H9 (cell line): ENCODE data around the gene IQSEC2. TPM values are rescaled to one million over a fixed set of nuclear protein-coding genes. Genes with fewer than 3 reads are reported as not detected.
A peak's percentile ranks its signal among the peaks of the same experiment; 100 is the strongest.

ENCODE experiments used
- DNase-seq: peaks from one replicate; pipeline ENCODE4 v3.0.0-alpha.2; 2017
- H2AFZ ChIP-seq: one replicate; pipeline ENCODE4 v1.6.1; 2013; ENCODE audit warnings: mild to moderate bottlenecking, low read length, control low read depth, moderate library complexity
- H2AK5ac ChIP-seq: 2 replicates; pipeline ENCODE4 v1.6.1; 2013; ENCODE audit warnings: low read length, control low read depth, mixed read lengths; ENCODE audit not compliant: insufficient read length
- H2BK120ac ChIP-seq: one replicate; pipeline ENCODE4 v1.6.1; 2013; ENCODE audit warnings: low read depth, mild to moderate bottlenecking, low read length, control low read depth, inconsistent platforms; ENCODE audit not compliant: poor library complexity, severe bottlenecking
- H2BK12ac ChIP-seq: 2 replicates; pipeline ENCODE4 v1.6.1; 2013; ENCODE audit warnings: low read length, control low read depth, mixed read lengths, low read depth; ENCODE audit not compliant: insufficient read length
- H2BK15ac ChIP-seq: 2 replicates; pipeline ENCODE4 v1.6.1; 2013; ENCODE audit warnings: low read depth, low read length, control low read depth
- H2BK20ac ChIP-seq: one replicate; pipeline ENCODE4 v1.6.1; 2013; ENCODE audit warnings: low read depth, mild to moderate bottlenecking, low read length, control low read depth, inconsistent platforms; ENCODE audit not compliant: poor library complexity, severe bottlenecking
- H2BK5ac ChIP-seq: 2 replicates; pipeline ENCODE4 v1.6.1; 2013; ENCODE audit warnings: low read length, control low read depth, mixed read lengths; ENCODE audit not compliant: insufficient read length
- H3K14ac ChIP-seq: 2 replicates; pipeline ENCODE4 v1.6.1; 2013; ENCODE audit warnings: low read length, control low read depth; ENCODE audit not compliant: insufficient read depth
- H3K18ac ChIP-seq: 2 replicates; pipeline ENCODE4 v1.6.1; 2013; ENCODE audit warnings: low read depth, mild to moderate bottlenecking, mixed read lengths, low read length, control low read depth; ENCODE audit not compliant: insufficient read length
- H3K23ac ChIP-seq: 2 replicates; pipeline ENCODE4 v1.6.1; 2013; ENCODE audit warnings: low read length, control low read depth, mixed read lengths, low read depth; ENCODE audit not compliant: insufficient read length
- H3K23me2 ChIP-seq: 2 replicates; pipeline ENCODE4 v1.6.1; 2013; ENCODE audit warnings: low read depth, mild to moderate bottlenecking, mixed read lengths, low read length, control low read depth; ENCODE audit not compliant: insufficient read length, poor library complexity, severe bottlenecking
- H3K27ac ChIP-seq: 2 replicates; pipeline ENCODE4 v1.5.1; 2013; ENCODE audit warnings: low read length, control low read depth, mixed read lengths, low read depth; ENCODE audit not compliant: insufficient read length
- H3K27me3 ChIP-seq: 2 replicates; pipeline ENCODE4 v1.6.1; 2013; ENCODE audit warnings: low read length, control low read depth, inconsistent platforms; ENCODE audit not compliant: insufficient read depth
- H3K4ac ChIP-seq: 2 replicates; pipeline ENCODE4 v1.6.1; 2013; ENCODE audit warnings: low read depth, mild to moderate bottlenecking, control low read depth, inconsistent platforms, low read length, moderate library complexity
- H3K4me1 ChIP-seq: 2 replicates; pipeline ENCODE4 v1.6.1; 2013; ENCODE audit warnings: low read length, control low read depth, inconsistent platforms; ENCODE audit not compliant: insufficient read depth
- H3K4me2 ChIP-seq: 2 replicates; pipeline ENCODE4 v1.6.1; 2013; ENCODE audit warnings: low read length, control low read depth, mixed read lengths; ENCODE audit not compliant: insufficient read length, insufficient read depth
- H3K56ac ChIP-seq: 2 replicates; pipeline ENCODE4 v1.6.1; 2013; ENCODE audit warnings: low read depth, mild to moderate bottlenecking, mixed read lengths, low read length, control low read depth; ENCODE audit not compliant: insufficient read length
- H3K79me1 ChIP-seq: 2 replicates; pipeline ENCODE4 v1.6.1; 2013; ENCODE audit warnings: low read depth, mild to moderate bottlenecking, moderate library complexity, low read length, control low read depth, inconsistent platforms; ENCODE audit not compliant: insufficient read depth, poor library complexity, severe bottlenecking
- H3K79me2 ChIP-seq: 2 replicates; pipeline ENCODE4 v1.6.1; 2013; ENCODE audit warnings: low read length, control low read depth, inconsistent platforms; ENCODE audit not compliant: insufficient read depth
- H3K9ac ChIP-seq: 2 replicates; pipeline ENCODE4 v1.6.1; 2013; ENCODE audit warnings: low read length, control low read depth, mixed read lengths; ENCODE audit not compliant: insufficient read length; ENCODE audit errors: extremely low read depth
- H3K9me3 ChIP-seq: one replicate; pipeline ENCODE4 v1.6.1; 2013; ENCODE audit warnings: low read depth, low read length, inconsistent platforms; ENCODE audit not compliant: control insufficient read depth
- H3T11ph ChIP-seq: one replicate; pipeline ENCODE4 v1.6.1; 2013; ENCODE audit warnings: mild to moderate bottlenecking, low read length, control low read depth, inconsistent platforms
- H4K20me1 ChIP-seq: one replicate; pipeline ENCODE4 v1.6.1; 2013; ENCODE audit not compliant: control insufficient read depth, insufficient read length, insufficient read depth
- H4K5ac ChIP-seq: 2 replicates; pipeline ENCODE4 v1.6.1; 2013; ENCODE audit warnings: low read depth, mild to moderate bottlenecking, mixed read lengths, low read length, control low read depth; ENCODE audit not compliant: insufficient read length
- H4K8ac ChIP-seq: replicated peaks from 2 replicates; pipeline ENCODE4 v1.6.1; 2013; ENCODE audit warnings: low read length, control low read depth, mixed read lengths, low read depth; ENCODE audit not compliant: insufficient read length
- H4K91ac ChIP-seq: 2 replicates; pipeline ENCODE4 v1.6.1; 2013; ENCODE audit warnings: low read depth, mild to moderate bottlenecking, moderate library complexity, mixed read lengths, low read length, control low read depth; ENCODE audit not compliant: insufficient read length
- H3K27ac Mint-ChIP-seq, 3 experiments: 2 replicates in 2 of 3; 3 replicates in 1 of 3; pipeline ENCODE4 v1.8.0; 2020 to 2021; ENCODE audit warnings: mixed read lengths in 3 of 3, mild to moderate bottlenecking in 1 of 3, moderate library complexity in 1 of 3
- H3K27me3 Mint-ChIP-seq: 2 replicates; pipeline ENCODE4 v1.8.0; 2021; ENCODE audit warnings: low read depth, mild to moderate bottlenecking, moderate library complexity, mixed read lengths
- H3K36me3 Mint-ChIP-seq, 3 experiments: 2 replicates in 2 of 3; 3 replicates in 1 of 3; pipeline ENCODE4 v1.8.0; 2020 to 2021; ENCODE audit warnings: low read depth in 3 of 3, mixed read lengths in 3 of 3; ENCODE audit not compliant: insufficient read depth in 1 of 3
- H3K4me1 Mint-ChIP-seq, 2 experiments: 2 replicates each; pipeline ENCODE4 v1.8.0; 2020; ENCODE audit warnings: mixed read lengths in 2 of 2
- H3K4me3 Mint-ChIP-seq, 2 experiments: 2 replicates in 1 of 2; 3 replicates in 1 of 2; pipeline ENCODE4 v1.8.0; 2020 to 2021; ENCODE audit warnings: mild to moderate bottlenecking in 2 of 2, mixed read lengths in 2 of 2, moderate library complexity in 1 of 2
- H3K9me3 Mint-ChIP-seq, 2 experiments: 2 replicates in 1 of 2; 3 replicates in 1 of 2; pipeline ENCODE4 v1.8.0; 2020; ENCODE audit warnings: mild to moderate bottlenecking in 2 of 2, mixed read lengths in 2 of 2, moderate library complexity in 1 of 2
- CTCF ChIP-seq: fragments of 200-600 bp; sonication (generic); conservative IDR thresholded peaks from 3 replicates; pipeline ENCODE4 v1.8.0; 2021; ENCODE audit warnings: antibody characterized with exemption, mild to moderate bottlenecking
- WGBS: extraction: QIAGEN DNeasy Blood & Tissue Kit; methylation state at CpG from one replicate; pipeline ENCODE4 v1.1.7; 2013; ENCODE audit warnings: missing lambda C conversion rate, low lambda C conversion rate, mixed read lengths; ENCODE audit not compliant: insufficient read length; ENCODE audit errors: extremely low coverage; 5-methylcytosine and 5-hydroxymethylcytosine counted together
- total RNA-seq: library from RNA; stranded (reverse); gene quantifications from 2 replicates; pipeline ENCODE4 v1.2.1, GENCODE V29; 2021

Gene IQSEC2
- total RNA-seq, 1 experiment from 2014 or later = 7.0 TPM

DNA sequence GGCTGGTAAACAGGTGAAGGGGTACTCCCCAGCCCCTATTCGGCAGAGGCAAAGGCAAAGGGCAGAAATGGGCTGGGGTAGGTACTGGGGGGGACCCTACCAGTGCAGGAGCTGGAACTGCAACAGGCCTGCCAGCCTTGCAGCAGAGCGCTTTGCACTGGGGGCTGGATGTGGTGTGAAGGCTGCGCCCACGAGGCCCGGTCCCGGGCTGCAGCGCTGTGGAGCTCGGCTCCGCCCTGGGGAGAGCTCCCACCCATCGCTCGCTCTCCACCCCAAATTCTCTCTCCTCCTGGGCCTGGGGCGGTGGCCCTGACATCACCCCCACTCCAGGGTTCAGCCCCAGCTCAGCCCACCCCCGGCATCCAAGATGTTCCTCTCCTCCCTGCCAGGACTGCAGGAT is 24.2 kb downstream of the IQSEC2 start:
- no peak for TF ChIP-seq CTCF
- Histone ChIP-seq H4K8ac (no peak overlapping the region), H3K56ac (no peak overlapping the region), H3K23me2 (no peaks in the 10 kb centered on the region), H3K79me1 (no peaks in the 10 kb centered on the region), H3K4me2 (no peak overlapping the region), H3K4me1 (no peaks in the 10 kb centered on the region; the same call in 1 of the 2 replicates), H4K20me1 (no peaks in the 10 kb centered on the region), H3K27me3 (no peaks in the 10 kb centered on the region), H4K5ac (no peak overlapping the region), H3K18ac (peak overlapping the region; percentile 11), H3T11ph (no peak overlapping the region), H3K9me3 (peaks cover 28% of the 10 kb centered on the region), H3K79me2 (no peaks in the 10 kb centered on the region), H3K4ac (no peak overlapping the region), H2BK12ac (no peak overlapping the region), H3K27ac (no peak overlapping the region), H2BK120ac (no peak overlapping the region), H2BK5ac (no peak overlapping the region), H4K91ac (no peak overlapping the region), H3K9ac (no peak overlapping the region), H2BK20ac (no peak overlapping the region), H3K23ac (no peak overlapping the region), H3K14ac (no peak overlapping the region), H2BK15ac (no peak overlapping the region), H2AFZ (no peak overlapping the region), H2AK5ac (no peak overlapping the region)
- Mint-ChIP-seq H3K27ac (peak overlapping the region in 1 of 3 experiments; percentile 84; a peak in 2 of 7 replicates), H3K4me1 (peaks cover 3 to 10% of the 10 kb centered on the region in 2 experiments), H3K27me3 (no peaks in the 10 kb centered on the region; the same call in none of the 2 replicates), H3K4me3 (peak overlapping the region; percentile 14 to 42; a peak in 4 of 5 replicates), H3K36me3 (peaks cover 11 to 33% (median 15%) of the 10 kb centered on the region in 3 experiments), H3K9me3 (peaks cover 72 to 78% of the 10 kb centered on the region in 2 experiments)
- WGBS = no CpG with 5 or more reads among the region's 13 CpGs
- DNase-seq = no peak
